SK-N-SH treated with all-trans-retinoic acid at 6 μM for 48 hours (cell line): Measurements from ENCODE around the gene UBE2E1.

ENCODE experiments used
- ATAC-seq: fragments of 200-7000 bp; cut with Tn5 transposase; 3 replicates; pipeline ENCODE4 v1.9.1; 2020; ENCODE audit warnings: mild to moderate bottlenecking, moderate library complexity
- ARNTL ChIP-seq: fragments of 450-650 bp; formaldehyde crosslinking; IDR thresholded peaks from 2 replicates; pipeline ENCODE4 v1.5.0; 2020; ENCODE audit warnings: low read depth, mild to moderate bottlenecking, moderate library complexity, borderline replicate concordance
- BACH2 ChIP-seq: fragments of 250-450 bp; sonication (Bioruptor Pico); IDR thresholded peaks from 2 replicates; pipeline ENCODE4 v1.9.0; 2021; ENCODE audit warnings: mild to moderate bottlenecking, borderline replicate concordance
- CSDC2 ChIP-seq: fragments of 250-450 bp; sonication (Bioruptor Pico); IDR thresholded peaks from 2 replicates; pipeline ENCODE4 v1.5.0; 2020; ENCODE audit warnings: mild to moderate bottlenecking, moderate library complexity
- ESRRG ChIP-seq: fragments of 250-450 bp; sonication (Bioruptor Pico); IDR thresholded peaks from 2 replicates; pipeline ENCODE4 v1.6.1; 2021; ENCODE audit warnings: mild to moderate bottlenecking
- ISL1 ChIP-seq: fragments of 250-450 bp; sonication (Bioruptor Pico); IDR thresholded peaks from 2 replicates; pipeline ENCODE4 v2.1.2; 2022; ENCODE audit warnings: mild to moderate bottlenecking, moderate library complexity
- PPARA ChIP-seq: fragments of 250-450 bp; sonication (Bioruptor Pico); IDR thresholded peaks from 2 replicates; pipeline ENCODE4 v1.5.0; 2020; ENCODE audit warnings: mild to moderate bottlenecking, borderline replicate concordance
- RARB ChIP-seq: fragments of 250-450 bp; sonication (Bioruptor Pico); IDR thresholded peaks from 2 replicates; pipeline ENCODE4 v1.8.0; 2021; ENCODE audit warnings: mild to moderate bottlenecking, moderate library complexity
- TCF4 ChIP-seq: fragments of 250-450 bp; sonication (Bioruptor Pico); IDR thresholded peaks from 2 replicates; pipeline ENCODE4 v1.8.0; 2021; ENCODE audit warnings: mild to moderate bottlenecking, moderate library complexity, borderline replicate concordance
- ZFP3 ChIP-seq: fragments of 250-450 bp; sonication (Bioruptor Pico); IDR thresholded peaks from 2 replicates; pipeline ENCODE4 v1.5.0; 2020; ENCODE audit warnings: mild to moderate bottlenecking, moderate library complexity
- ZFP30 ChIP-seq: fragments of 450-650 bp; formaldehyde crosslinking; IDR thresholded peaks from 2 replicates; pipeline ENCODE4 v1.5.0; 2022; ENCODE audit warnings: mild to moderate bottlenecking, moderate library complexity
- ZNF565 ChIP-seq: fragments of 450-650 bp; formaldehyde crosslinking; conservative IDR thresholded peaks from 2 replicates; pipeline ENCODE4 v1.5.0; 2020; ENCODE audit warnings: low read depth, mild to moderate bottlenecking, moderate library complexity
- ZNF70 ChIP-seq: fragments of 450-650 bp; formaldehyde crosslinking; IDR thresholded peaks from 2 replicates; pipeline ENCODE4 v1.5.0; 2020; ENCODE audit warnings: mild to moderate bottlenecking, moderate library complexity
- ZNF8 ChIP-seq: fragments of 450-650 bp; formaldehyde crosslinking; IDR thresholded peaks from 2 replicates; pipeline ENCODE4 v1.5.0; 2020; ENCODE audit warnings: mild to moderate bottlenecking, moderate library complexity
- TF ChIP-seq, protein P1 (sequence below): fragments of 250-450 bp; sonication (Bioruptor Pico); IDR thresholded peaks from 2 replicates; pipeline ENCODE4 v1.5.1; 2020; ENCODE audit warnings: low read depth, mild to moderate bottlenecking, moderate library complexity
- TF ChIP-seq, protein P2 (sequence below): fragments of 250-450 bp; sonication (Bioruptor Pico); IDR thresholded peaks from 2 replicates; pipeline ENCODE4 v1.8.0; 2020; ENCODE audit warnings: mild to moderate bottlenecking, moderate library complexity, borderline replicate concordance
- TF ChIP-seq, protein P3 (sequence below): fragments of 250-450 bp; sonication (Bioruptor Pico); IDR thresholded peaks from 2 replicates; pipeline ENCODE4 v1.5.0; 2020; ENCODE audit warnings: mild to moderate bottlenecking, moderate library complexity
- TF ChIP-seq, protein P4 (sequence below): fragments of 250-450 bp; sonication (Bioruptor Pico); IDR thresholded peaks from 2 replicates; pipeline ENCODE4 v1.5.1; 2021; ENCODE audit warnings: mild to moderate bottlenecking, moderate library complexity
- TF ChIP-seq, protein P5 (sequence below): fragments of 250-450 bp; sonication (Bioruptor Pico); IDR thresholded peaks from 2 replicates; pipeline ENCODE4 v1.8.0; 2021; ENCODE audit warnings: low read depth, mild to moderate bottlenecking, moderate library complexity, borderline replicate concordance

The UBE2E1 gene

DNA sequence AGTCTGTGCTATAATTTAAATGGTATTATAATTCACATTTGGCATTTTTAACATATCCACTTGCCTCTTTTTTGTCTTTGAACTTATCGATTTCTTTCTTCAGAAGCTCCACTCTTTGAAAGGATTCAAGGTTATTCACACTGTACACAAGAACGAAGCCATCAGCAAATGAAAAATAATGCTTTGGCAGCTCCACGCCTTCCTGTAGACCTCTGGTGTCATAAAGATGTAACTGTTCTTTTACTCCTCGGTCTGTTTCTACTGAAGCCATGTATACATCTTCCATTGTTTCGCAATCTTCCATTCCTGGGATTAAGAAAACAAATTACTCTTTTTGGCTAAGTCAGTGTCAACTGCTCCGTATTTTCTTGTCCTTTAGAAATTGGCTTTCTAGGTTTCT lies 95.0 kb downstream of the UBE2E1 start:
- TF ChIP-seq ZFP3 (CRISPR knock-in tag) (no peak), ZNF70 (CRISPR knock-in tag) (no peak), ESRRG (CRISPR knock-in tag) (no peak), RARB (CRISPR knock-in tag) (no peak), BACH2 (CRISPR knock-in tag) (no peak), ZNF8 (CRISPR knock-in tag) (no peak), ARNTL (CRISPR knock-in tag) (no peak), ISL1 (CRISPR knock-in tag) (no peak), ZNF565 (CRISPR knock-in tag) (no peak), ZFP30 (CRISPR knock-in tag) (no peak)
- TF ChIP-seq, protein P1, sequence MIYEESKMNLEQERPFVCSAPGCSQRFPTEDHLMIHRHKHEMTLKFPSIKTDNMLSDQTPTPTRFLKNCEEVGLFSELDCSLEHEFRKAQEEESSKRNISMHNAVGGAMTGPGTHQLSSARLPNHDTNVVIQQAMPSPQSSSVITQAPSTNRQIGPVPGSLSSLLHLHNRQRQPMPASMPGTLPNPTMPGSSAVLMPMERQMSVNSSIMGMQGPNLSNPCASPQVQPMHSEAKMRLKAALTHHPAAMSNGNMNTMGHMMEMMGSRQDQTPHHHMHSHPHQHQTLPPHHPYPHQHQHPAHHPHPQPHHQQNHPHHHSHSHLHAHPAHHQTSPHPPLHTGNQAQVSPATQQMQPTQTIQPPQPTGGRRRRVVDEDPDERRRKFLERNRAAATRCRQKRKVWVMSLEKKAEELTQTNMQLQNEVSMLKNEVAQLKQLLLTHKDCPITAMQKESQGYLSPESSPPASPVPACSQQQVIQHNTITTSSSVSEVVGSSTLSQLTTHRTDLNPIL (CRISPR knock-in tag), result no peak
- TF ChIP-seq, protein P2, sequence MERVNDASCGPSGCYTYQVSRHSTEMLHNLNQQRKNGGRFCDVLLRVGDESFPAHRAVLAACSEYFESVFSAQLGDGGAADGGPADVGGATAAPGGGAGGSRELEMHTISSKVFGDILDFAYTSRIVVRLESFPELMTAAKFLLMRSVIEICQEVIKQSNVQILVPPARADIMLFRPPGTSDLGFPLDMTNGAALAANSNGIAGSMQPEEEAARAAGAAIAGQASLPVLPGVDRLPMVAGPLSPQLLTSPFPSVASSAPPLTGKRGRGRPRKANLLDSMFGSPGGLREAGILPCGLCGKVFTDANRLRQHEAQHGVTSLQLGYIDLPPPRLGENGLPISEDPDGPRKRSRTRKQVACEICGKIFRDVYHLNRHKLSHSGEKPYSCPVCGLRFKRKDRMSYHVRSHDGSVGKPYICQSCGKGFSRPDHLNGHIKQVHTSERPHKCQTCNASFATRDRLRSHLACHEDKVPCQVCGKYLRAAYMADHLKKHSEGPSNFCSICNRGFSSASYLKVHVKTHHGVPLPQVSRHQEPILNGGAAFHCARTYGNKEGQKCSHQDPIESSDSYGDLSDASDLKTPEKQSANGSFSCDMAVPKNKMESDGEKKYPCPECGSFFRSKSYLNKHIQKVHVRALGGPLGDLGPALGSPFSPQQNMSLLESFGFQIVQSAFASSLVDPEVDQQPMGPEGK, result no peak
- TF ChIP-seq, protein P3, sequence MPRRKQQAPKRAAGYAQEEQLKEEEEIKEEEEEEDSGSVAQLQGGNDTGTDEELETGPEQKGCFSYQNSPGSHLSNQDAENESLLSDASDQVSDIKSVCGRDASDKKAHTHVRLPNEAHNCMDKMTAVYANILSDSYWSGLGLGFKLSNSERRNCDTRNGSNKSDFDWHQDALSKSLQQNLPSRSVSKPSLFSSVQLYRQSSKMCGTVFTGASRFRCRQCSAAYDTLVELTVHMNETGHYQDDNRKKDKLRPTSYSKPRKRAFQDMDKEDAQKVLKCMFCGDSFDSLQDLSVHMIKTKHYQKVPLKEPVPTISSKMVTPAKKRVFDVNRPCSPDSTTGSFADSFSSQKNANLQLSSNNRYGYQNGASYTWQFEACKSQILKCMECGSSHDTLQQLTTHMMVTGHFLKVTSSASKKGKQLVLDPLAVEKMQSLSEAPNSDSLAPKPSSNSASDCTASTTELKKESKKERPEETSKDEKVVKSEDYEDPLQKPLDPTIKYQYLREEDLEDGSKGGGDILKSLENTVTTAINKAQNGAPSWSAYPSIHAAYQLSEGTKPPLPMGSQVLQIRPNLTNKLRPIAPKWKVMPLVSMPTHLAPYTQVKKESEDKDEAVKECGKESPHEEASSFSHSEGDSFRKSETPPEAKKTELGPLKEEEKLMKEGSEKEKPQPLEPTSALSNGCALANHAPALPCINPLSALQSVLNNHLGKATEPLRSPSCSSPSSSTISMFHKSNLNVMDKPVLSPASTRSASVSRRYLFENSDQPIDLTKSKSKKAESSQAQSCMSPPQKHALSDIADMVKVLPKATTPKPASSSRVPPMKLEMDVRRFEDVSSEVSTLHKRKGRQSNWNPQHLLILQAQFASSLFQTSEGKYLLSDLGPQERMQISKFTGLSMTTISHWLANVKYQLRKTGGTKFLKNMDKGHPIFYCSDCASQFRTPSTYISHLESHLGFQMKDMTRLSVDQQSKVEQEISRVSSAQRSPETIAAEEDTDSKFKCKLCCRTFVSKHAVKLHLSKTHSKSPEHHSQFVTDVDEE (CRISPR knock-in tag), result no peak
- TF ChIP-seq, protein P4, sequence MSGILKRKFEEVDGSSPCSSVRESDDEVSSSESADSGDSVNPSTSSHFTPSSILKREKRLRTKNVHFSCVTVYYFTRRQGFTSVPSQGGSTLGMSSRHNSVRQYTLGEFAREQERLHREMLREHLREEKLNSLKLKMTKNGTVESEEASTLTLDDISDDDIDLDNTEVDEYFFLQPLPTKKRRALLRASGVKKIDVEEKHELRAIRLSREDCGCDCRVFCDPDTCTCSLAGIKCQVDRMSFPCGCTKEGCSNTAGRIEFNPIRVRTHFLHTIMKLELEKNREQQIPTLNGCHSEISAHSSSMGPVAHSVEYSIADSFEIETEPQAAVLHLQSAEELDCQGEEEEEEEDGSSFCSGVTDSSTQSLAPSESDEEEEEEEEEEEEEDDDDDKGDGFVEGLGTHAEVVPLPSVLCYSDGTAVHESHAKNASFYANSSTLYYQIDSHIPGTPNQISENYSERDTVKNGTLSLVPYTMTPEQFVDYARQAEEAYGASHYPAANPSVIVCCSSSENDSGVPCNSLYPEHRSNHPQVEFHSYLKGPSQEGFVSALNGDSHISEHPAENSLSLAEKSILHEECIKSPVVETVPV (CRISPR knock-in tag), result no peak
- TF ChIP-seq, all 23 proteins: peak for 0
- no peak for ATAC-seq

DNA sequence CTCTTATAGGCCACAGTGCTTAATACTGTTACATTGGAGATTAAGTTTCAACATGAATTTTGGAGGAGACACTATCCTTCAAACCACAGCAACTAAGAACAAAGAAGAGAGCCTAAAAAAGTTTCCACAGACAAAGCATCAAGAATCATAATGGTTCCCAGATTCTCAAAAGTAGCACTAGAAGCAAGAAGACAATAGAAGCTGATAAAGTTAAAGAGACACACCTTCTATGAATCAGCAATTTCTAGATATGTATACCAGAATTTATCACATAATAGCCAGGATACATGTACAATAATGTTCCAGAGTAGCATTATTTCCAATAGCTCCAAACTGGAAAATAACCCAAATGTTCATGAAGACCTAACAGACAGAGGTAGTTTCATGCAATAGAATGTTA lies 98.8 kb downstream of the UBE2E1 start:
- no peak for ATAC-seq
- TF ChIP-seq ARNTL (CRISPR knock-in tag) (no peak), TCF4 (CRISPR knock-in tag) (no peak), ISL1 (CRISPR knock-in tag) (no peak), ESRRG (CRISPR knock-in tag) (no peak), CSDC2 (CRISPR knock-in tag) (no peak), ZFP30 (CRISPR knock-in tag) (no peak), RARB (CRISPR knock-in tag) (no peak), ZFP3 (CRISPR knock-in tag) (no peak), PPARA (CRISPR knock-in tag) (no peak), BACH2 (CRISPR knock-in tag) (no peak)
- TF ChIP-seq, protein P3 (CRISPR knock-in tag), result no peak
- TF ChIP-seq, protein P2, result no peak
- TF ChIP-seq, protein P5, sequence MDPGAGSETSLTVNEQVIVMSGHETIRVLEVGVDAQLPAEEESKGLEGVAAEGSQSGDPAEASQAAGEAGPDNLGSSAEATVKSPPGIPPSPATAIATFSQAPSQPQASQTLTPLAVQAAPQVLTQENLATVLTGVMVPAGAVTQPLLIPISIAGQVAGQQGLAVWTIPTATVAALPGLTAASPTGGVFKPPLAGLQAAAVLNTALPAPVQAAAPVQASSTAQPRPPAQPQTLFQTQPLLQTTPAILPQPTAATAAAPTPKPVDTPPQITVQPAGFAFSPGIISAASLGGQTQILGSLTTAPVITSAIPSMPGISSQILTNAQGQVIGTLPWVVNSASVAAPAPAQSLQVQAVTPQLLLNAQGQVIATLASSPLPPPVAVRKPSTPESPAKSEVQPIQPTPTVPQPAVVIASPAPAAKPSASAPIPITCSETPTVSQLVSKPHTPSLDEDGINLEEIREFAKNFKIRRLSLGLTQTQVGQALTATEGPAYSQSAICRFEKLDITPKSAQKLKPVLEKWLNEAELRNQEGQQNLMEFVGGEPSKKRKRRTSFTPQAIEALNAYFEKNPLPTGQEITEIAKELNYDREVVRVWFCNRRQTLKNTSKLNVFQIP (CRISPR knock-in tag), result no peak
